Stimulated activated CD8-positive, alpha-beta memory T cell treated with anti-CD3 and anti-CD28 coated beads, Interleukin-7, amount 100 ng/mL, for 4 hours (primary cell): ENCODE measurements around the gene KCNJ16.
"Not testable (repeated sequence)": the region's sequence is repeated elsewhere in the genome, so short reads cannot be mapped to it uniquely, and the experiment has no call there.

Experiments used
- DNase-seq, 2 donors: peaks; one replicate each; pipeline ENCODE4 v3.0.0-alpha.2; 2020; ENCODE audit warnings: low read depth in 2 of 2

Gene KCNJ16

GRCh38 chr17:70074956-70075355 is at the start of gene KCNJ16:
Gene KCNJ16 (plus strand): TSS chr17:70075225. CDS start chr17:70132088, 56,863 bp downstream.
- no peak for DNase-seq

GRCh38 chr17:70028397-70028796 is 46.6 kb upstream of the KCNJ16 start:
- no peak for DNase-seq

- DNase-seq = no peak
These were observed 45.9 kb upstream of the KCNJ16 start for GRCh38 chr17:70028978-70029767.

- DNase-seq = no peak
These were observed 44.7 kb upstream of the KCNJ16 start for GRCh38 chr17:70030371-70030770.

GRCh38 chr17:70031341-70031740 is 43.7 kb upstream of the KCNJ16 start:
- no peak for DNase-seq

GRCh38 chr17:70033165-70033564 is 41.9 kb upstream of the KCNJ16 start:
- no peak for DNase-seq

GRCh38 chr17:70034158-70034557 is 40.9 kb upstream of the KCNJ16 start:
- DNase-seq = no peak

GRCh38 chr17:70037498-70037897 is 37.5 kb upstream of the KCNJ16 start:
- DNase-seq = no peak

DNA sequence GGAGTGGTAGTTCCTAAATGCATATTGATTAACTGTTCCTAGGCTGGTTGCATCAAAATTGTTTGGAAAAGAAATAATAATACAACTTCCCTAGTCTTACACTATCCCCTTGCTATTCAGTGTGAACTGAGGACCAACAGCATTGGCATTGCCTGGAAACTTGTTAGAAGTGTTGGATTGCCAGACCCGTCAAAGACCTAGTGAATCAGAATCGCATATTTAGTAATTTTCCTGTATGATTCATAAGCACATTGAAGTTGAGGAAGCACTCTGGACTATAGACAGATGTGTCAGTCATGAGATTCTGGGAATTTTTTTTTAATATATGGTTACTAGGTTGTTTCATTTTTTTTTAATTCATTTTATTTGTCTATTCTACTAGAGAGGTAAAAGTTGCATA is 34.7 kb upstream of the KCNJ16 start:
- no peak for DNase-seq

DNA sequence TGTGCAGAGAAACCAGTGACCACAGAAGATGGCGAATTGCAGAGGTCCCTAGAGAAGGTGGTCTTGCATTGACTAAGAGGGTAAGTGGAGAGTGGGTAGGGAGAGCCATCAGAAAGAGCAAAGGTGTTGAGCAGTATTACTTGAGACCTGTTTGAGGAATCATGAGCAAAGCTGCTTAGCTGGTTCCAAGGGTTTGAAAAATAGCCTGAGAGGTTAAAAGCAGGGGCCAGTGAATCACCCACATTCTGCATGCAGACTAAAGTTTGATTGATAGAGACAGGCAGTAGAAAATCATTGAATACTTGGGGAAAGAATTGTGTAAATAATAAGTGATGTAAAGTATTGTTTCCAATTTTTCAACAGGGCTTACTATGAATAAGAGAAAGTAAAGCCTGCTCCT is 34.0 kb upstream of the KCNJ16 start:
- DNase-seq = no peak

GRCh38 chr17:70041540-70041939 is 33.5 kb upstream of the KCNJ16 start:
- no peak for DNase-seq

GRCh38 chr17:70045780-70046179 is 29.2 kb upstream of the KCNJ16 start:
- DNase-seq = not testable (repeated sequence)

DNA sequence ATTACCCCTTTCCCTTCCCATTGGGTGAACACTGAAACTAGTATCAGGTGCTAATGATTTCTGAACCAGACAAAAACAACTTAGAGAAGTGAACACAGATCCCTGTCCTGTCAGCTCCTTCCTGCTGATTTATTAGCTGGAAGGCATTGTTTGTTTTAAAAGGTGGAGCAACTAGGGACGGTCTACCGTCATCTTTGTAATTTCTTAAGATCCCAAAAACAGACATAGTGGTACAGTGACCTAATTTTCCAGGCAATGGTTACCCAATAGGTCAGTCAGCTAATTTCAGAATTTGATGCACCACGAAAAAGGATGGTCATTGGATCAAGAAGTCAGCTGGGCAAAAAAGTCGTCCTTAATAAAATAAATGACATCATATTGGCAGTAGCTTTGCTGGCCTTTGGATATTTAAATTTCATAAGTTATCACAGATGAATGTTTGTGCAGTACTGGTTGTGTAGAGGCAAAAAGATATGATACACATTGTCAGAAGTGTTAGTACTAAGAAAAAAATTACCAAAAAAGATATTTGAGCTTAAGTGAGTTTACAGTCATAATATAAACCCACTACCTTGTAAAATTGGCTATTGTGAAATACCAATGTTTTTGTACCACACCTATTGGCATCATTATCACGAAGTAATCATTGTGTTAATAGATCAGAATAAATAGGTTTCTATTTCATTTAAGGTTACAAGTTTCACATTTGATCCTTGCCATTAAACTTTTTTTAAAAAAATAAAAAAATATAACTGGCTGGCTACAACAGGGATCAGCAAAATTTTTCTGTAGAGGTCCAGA is 27.2 kb upstream of the KCNJ16 start:
- no peak for DNase-seq

DNA sequence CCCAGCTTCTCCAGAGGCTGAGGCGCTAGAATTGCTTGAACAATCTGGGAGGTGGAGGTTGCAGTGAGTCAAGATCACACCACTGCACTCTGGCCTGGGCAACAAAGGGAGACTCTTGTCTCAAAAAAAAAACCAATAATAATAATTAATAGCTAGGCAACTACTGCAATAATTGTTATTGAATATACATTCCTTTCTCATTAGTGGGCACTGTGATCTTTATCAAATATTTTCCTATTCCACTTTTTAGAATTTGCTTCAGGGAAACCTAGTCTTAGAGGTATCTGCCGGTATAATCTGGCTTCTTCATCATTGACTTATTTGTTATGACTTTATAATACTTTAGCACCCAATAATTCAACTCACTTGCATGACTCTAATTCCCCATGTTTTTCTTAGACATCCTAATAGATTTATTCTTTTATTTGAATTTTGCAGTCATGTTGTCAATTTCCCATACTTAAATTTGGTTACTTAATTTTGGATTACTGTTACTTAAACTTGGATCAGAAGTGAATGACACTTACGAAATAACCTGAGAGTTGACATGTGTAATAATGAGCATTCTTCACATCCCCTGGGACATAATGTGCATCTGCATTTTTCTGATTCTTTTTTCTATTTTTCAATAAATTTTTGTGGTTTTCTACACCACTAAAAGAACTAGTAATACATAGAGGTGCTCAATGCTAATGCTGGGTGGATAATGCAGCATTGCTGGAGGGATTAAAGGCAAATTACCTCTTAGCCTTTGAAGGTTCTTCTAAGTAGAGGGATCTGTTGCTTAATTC is 25.0 kb upstream of the KCNJ16 start:
- no peak for DNase-seq

GRCh38 chr17:70050931-70051330 is 24.1 kb upstream of the KCNJ16 start:
- DNase-seq = no peak

GRCh38 chr17:70053241-70054234 is 21.5 kb upstream of the KCNJ16 start:
- DNase-seq = no peak

- DNase-seq = no peak
These were observed 20.0 kb upstream of the KCNJ16 start for GRCh38 chr17:70055000-70055399.

DNA sequence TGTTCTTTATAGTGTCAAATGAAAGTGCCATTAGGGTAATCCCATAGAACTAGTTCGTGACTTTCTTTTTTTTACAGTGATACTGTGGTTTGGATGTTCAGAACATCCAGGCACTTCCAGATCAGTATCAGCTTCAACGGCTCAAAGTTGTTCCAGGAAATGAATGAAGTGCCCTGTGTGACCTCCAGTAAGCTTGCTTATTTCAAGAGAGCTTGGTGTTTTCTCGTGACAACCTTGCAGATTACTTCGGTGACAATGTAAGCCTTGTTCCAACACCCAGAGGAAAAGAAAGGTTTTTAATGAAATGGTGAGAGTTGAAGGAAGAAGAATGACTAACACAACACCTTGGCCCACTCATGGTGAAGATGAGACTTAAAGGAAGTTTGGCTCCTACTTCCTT is 16.0 kb upstream of the KCNJ16 start:
- DNase-seq = no peak

GRCh38 chr17:70059649-70060048 is 15.4 kb upstream of the KCNJ16 start:
- DNase-seq = no peak

DNA sequence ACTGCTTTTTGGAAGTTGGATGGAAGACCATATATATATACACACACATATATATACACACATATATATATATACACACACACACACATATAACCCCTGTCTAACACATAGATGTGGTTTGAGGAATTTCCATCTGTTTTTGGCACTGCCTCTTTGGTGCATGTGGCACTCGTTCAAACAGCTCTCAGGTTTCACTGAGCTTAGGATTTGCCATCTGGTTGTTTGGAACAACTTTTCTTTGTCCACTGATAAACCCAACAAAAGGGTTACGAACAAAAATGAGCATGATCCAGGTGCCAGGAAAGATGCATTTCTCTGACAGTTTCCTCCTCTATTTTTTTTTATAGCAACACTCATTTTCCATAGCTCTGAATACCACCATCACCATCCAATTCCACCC is 14.6 kb upstream of the KCNJ16 start:
- no peak for DNase-seq

GRCh38 chr17:70067134-70067533 is 7.9 kb upstream of the KCNJ16 start:
- DNase-seq = no peak
